SK-N-SH (cell line): ENCODE results near the gene MPZL1. TPM values are rescaled to one million over a fixed set of nuclear protein-coding genes. Genes with fewer than 3 reads are reported as not detected.

Source experiments
- CTCF ChIA-PET: fragments of 300-600, 350-600 bp; formaldehyde crosslinking; extraction: SDS; loops from one replicate; lab custom pipeline; 2021; lab: Yijun Ruan, JAX
- POLR2A ChIA-PET: fragments of 350-600 bp; sonication (Branson Sonifier 250); formaldehyde crosslinking; extraction: SDS; loops from one replicate; lab custom pipeline; 2020; ENCODE audit warnings: antibody characterized with exemption, inconsistent platforms; lab: Yijun Ruan, JAX
- DNase-seq: peaks from one replicate; pipeline ENCODE4 v3.0.0; 2012
- H2AFZ ChIP-seq: fragments of 200-600 bp; sonication (generic); 2 replicates; pipeline ENCODE4 v1.8.1; 2016; ENCODE audit warnings: antibody characterized with exemption, mild to moderate bottlenecking, low read depth
- H3F3A ChIP-seq: fragments of 200-600 bp; sonication (generic); replicated peaks from 2 replicates; pipeline ENCODE3; 2016; ENCODE audit warnings: antibody characterized with exemption, mild to moderate bottlenecking; ENCODE audit not compliant: insufficient read depth
- H3K27ac ChIP-seq, 2 experiments: fragments of 200-500 bp in 1 of 2; fragments of 200-600 bp in 1 of 2; sonication (Bioruptor generic) in 1 of 2; sonication (generic), shearing (Covaris generic) in 1 of 2; 2 replicates each; pipeline versions ENCODE4 v1.5.1 to v1.6.1; 2014 to 2016; ENCODE audit warnings: low read depth in 2 of 2, inconsistent platforms in 1 of 2, low read length in 1 of 2, mild to moderate bottlenecking in 1 of 2, mixed read lengths in 1 of 2
- H3K27me3 ChIP-seq: fragments of 200-600 bp; sonication (generic), shearing (Covaris generic); 2 replicates; pipeline ENCODE4 v1.6.1; 2016; ENCODE audit warnings: mixed run types; ENCODE audit not compliant: insufficient read depth
- H3K36me3 ChIP-seq, 2 experiments: fragments of 200-500 bp in 1 of 2; fragments of 200-600 bp in 1 of 2; sonication (Bioruptor generic) in 1 of 2; sonication (generic) in 1 of 2; replicated peaks in 1 of 2; 2 replicates each; pipeline versions ENCODE3 to v1.5.1; 2014 to 2016; ENCODE audit warnings: low read length in 1 of 2, mild to moderate bottlenecking in 1 of 2; ENCODE audit not compliant: insufficient read depth in 2 of 2, control insufficient read depth in 1 of 2
- H3K4me1 ChIP-seq, 2 experiments: fragments of 200-500 bp in 1 of 2; fragments of 200-600 bp in 1 of 2; sonication (Bioruptor generic) in 1 of 2; sonication (generic), shearing (Covaris generic) in 1 of 2; 2 replicates each; pipeline versions ENCODE4 v1.5.1 to v1.6.1; 2014 to 2016; ENCODE audit warnings: low read depth in 1 of 2, low read length in 1 of 2, mixed run types in 1 of 2; ENCODE audit not compliant: insufficient read depth in 2 of 2, control insufficient read depth in 1 of 2
- H3K4me2 ChIP-seq: fragments of 200-600 bp; sonication (generic), shearing (Covaris generic); 2 replicates; pipeline ENCODE4 v1.6.1; 2017; ENCODE audit warnings: mixed run types
- H3K4me3 ChIP-seq, 2 experiments: fragments of 200-500 bp in 1 of 2; fragments of 200-600 bp in 1 of 2; sonication (Bioruptor generic) in 1 of 2; sonication (generic), shearing (Covaris generic) in 1 of 2; 2 replicates each; pipeline versions ENCODE4 v1.5.1 to v1.8.1; 2014 to 2016; ENCODE audit warnings: low read depth in 2 of 2, inconsistent platforms in 1 of 2, low read length in 1 of 2, mild to moderate bottlenecking in 1 of 2, mixed read lengths in 1 of 2, moderate library complexity in 1 of 2
- H3K79me2 ChIP-seq: fragments of 200-600 bp; sonication (generic); 2 replicates; pipeline ENCODE4 v1.8.1; 2017; ENCODE audit warnings: mild to moderate bottlenecking; ENCODE audit not compliant: insufficient read depth
- H3K9ac ChIP-seq: fragments of 200-600 bp; sonication (generic); 2 replicates; pipeline ENCODE4 v1.6.1; 2017; ENCODE audit warnings: mixed run types
- H3K9me2 ChIP-seq: fragments of 200-600 bp; sonication (generic); 2 replicates; pipeline ENCODE4 v1.6.1; 2017; ENCODE audit warnings: mixed run types
- H3K9me3 ChIP-seq: fragments of 200-600 bp; sonication (generic); 2 replicates; pipeline ENCODE4 v1.6.1; 2017; ENCODE audit warnings: mixed run types, mild to moderate bottlenecking, moderate library complexity
- H4K20me1 ChIP-seq: fragments of 200-600 bp; sonication (generic); 2 replicates; pipeline ENCODE4 v1.6.1; 2017; ENCODE audit warnings: mild to moderate bottlenecking, mixed run types; ENCODE audit not compliant: insufficient read depth
- CHD2 ChIP-seq: fragments of 150-350 bp; IDR thresholded peaks from 2 replicates; pipeline ENCODE4 v1.6.1; 2018; ENCODE audit warnings: low read length; ENCODE audit not compliant: partially characterized antibody
- EZH2phosphoT487 ChIP-seq: fragments of 200-600 bp; sonication (generic); IDR thresholded peaks from 2 replicates; pipeline ENCODE4 v1.6.1; 2017; ENCODE audit warnings: low read depth, mixed run types, mild to moderate bottlenecking, antibody characterized with exemption, moderate library complexity, borderline replicate concordance
- FOXM1 ChIP-seq: IDR thresholded peaks from 2 replicates; pipeline ENCODE4 v1.4.0; 2012; ENCODE audit warnings: low read depth, mild to moderate bottlenecking
- GABPA ChIP-seq: IDR thresholded peaks from 2 replicates; pipeline ENCODE4 v1.4.0; 2012; ENCODE audit warnings: low read depth, mild to moderate bottlenecking
- JUND ChIP-seq: IDR thresholded peaks from 2 replicates; pipeline ENCODE4 v1.4.0; 2012
- MEF2A ChIP-seq: IDR thresholded peaks from 2 replicates; pipeline ENCODE4 v1.4.0; 2012; ENCODE audit warnings: low read depth, borderline replicate concordance
- PBX3 ChIP-seq: IDR thresholded peaks from 2 replicates; pipeline ENCODE4; 2012
- POLR2AphosphoS5 ChIP-seq: IDR thresholded peaks from 2 replicates; pipeline ENCODE4 v1.6.1; 2012; ENCODE audit warnings: low read depth, low read length
- RCOR1 ChIP-seq: fragments of 150-350 bp; IDR thresholded peaks from 2 replicates; pipeline ENCODE4 v1.6.1; 2017; ENCODE audit warnings: antibody characterized with exemption, low read length
- REST ChIP-seq: IDR thresholded peaks from 2 replicates; pipeline ENCODE4 v1.6.1; 2012; ENCODE audit warnings: mild to moderate bottlenecking, low read depth, low read length, moderate library complexity
- RFX5 ChIP-seq: IDR thresholded peaks from 2 replicates; pipeline ENCODE4 v1.6.1; 2012; ENCODE audit warnings: mild to moderate bottlenecking, improper control_type of control experiment, low read length
- TAF1 ChIP-seq: IDR thresholded peaks from 2 replicates; pipeline ENCODE4 v1.6.1; 2012; ENCODE audit warnings: low read depth, mild to moderate bottlenecking, low read length, moderate library complexity, borderline replicate concordance
- ZBTB33 ChIP-seq: IDR thresholded peaks from 2 replicates; pipeline ENCODE4 v1.4.0; 2012; ENCODE audit warnings: low read depth, borderline replicate concordance
- WGBS: methylation state at CpG from one replicate; pipeline ENCODE4 v1.1.6; 2017; ENCODE audit warnings: low lambda C conversion rate; 5-methylcytosine and 5-hydroxymethylcytosine counted together
- polyA plus RNA-seq, 3 experiments: library from polyadenylated mRNA; depleted of rRNA; stranded (reverse); fragments of >200 nt; gene quantifications; 2 replicates each; pipeline ENCODE4 v1.2.3, GENCODE V29; 2012

Gene MPZL1
- polyA plus RNA-seq, 1 of the 3 experiments (the other 2 are of a cell fraction): 27.3 TPM

GRCh38 chr1:167746988-167747655 lies 25.3 kb downstream of the MPZL1 start (continued):
- TF ChIP-seq REST (no peak), FOXM1 (no peak)

GRCh38 chr1:167747988-167748387 lies 26.2 kb downstream of the MPZL1 start:
- ChIA-PET CTCF (no interaction called here), POLR2A (no interaction called here)
- H3K36me3 ChIP-seq: no peaks in the 10 kb centered on the region
- H3K4me2 ChIP-seq: no peak overlapping the region
- no peaks in the 10 kb centered on the region for H3K27me3 ChIP-seq
- H3F3A ChIP-seq: peaks cover 5% of the 10 kb centered on the region
- H4K20me1 ChIP-seq: peaks cover 36% of the 10 kb centered on the region
- no peak for DNase-seq
- H2AFZ ChIP-seq: no peak overlapping the region
- H3K27ac ChIP-seq: no peak overlapping the region
- H3K9me2 ChIP-seq: no peaks in the 10 kb centered on the region
- 96% methylated on average over 1 of the region's 1 CpG for WGBS
- no peaks in the 10 kb centered on the region for H3K9me3 ChIP-seq
- no peak overlapping the region for H3K9ac ChIP-seq
- H3K79me2 ChIP-seq: peaks cover 100% of the 10 kb centered on the region
- no peak overlapping the region for H3K4me3 ChIP-seq
- H3K4me1 ChIP-seq: peaks cover 20 to 23% of the 10 kb centered on the region in 2 experiments; a peak in 3 of 4 replicates
- TF ChIP-seq JUND (no peak), MEF2A (no peak)

GRCh38 chr1:167748906-167749305 lies 27.1 kb downstream of the MPZL1 start:
- Histone ChIP-seq H3K27ac (peak overlapping the region; percentile 8 to 64; a peak in 2 of 4 replicates), H4K20me1 (peaks cover 36% of the 10 kb centered on the region), H2AFZ (no peak overlapping the region), H3K36me3 (no peaks in the 10 kb centered on the region), H3K9ac (no peak overlapping the region), H3K9me2 (no peaks in the 10 kb centered on the region), H3K4me2 (no peak overlapping the region), H3K9me3 (no peaks in the 10 kb centered on the region), H3K4me1 (peaks cover 21 to 23% of the 10 kb centered on the region in 2 experiments; a peak in 3 of 4 replicates), H3K27me3 (no peaks in the 10 kb centered on the region), H3F3A (peaks cover 5% of the 10 kb centered on the region), H3K4me3 (no peak overlapping the region), H3K79me2 (peaks cover 100% of the 10 kb centered on the region)
- no peak for DNase-seq
- POLR2A ChIA-PET: no interaction called here
- no peak for TF ChIP-seq FOXM1
- CTCF ChIA-PET: no interaction called here

GRCh38 chr1:167749741-167750140 lies 28.0 kb downstream of the MPZL1 start:
- ChIA-PET CTCF (interaction anchor here (1.3 kb wide), 1 partner anchor 332 kb away, joined by 3 read pairs; no protein-coding TSS in a partner anchor), POLR2A (no interaction called here)
- Histone ChIP-seq H2AFZ (no peak overlapping the region), H3F3A (peaks cover 5% of the 10 kb centered on the region), H3K9ac (no peak overlapping the region), H3K36me3 (no peaks in the 10 kb centered on the region), H3K4me3 (no peak overlapping the region), H3K4me1 (peaks cover 21 to 23% of the 10 kb centered on the region in 2 experiments; a peak in 3 of 4 replicates), H3K9me2 (no peaks in the 10 kb centered on the region), H3K4me2 (no peak overlapping the region), H3K79me2 (peaks cover 100% of the 10 kb centered on the region), H4K20me1 (peaks cover 31% of the 10 kb centered on the region), H3K27ac (peak overlapping the region in 1 of 2 experiments; percentile 64; a peak in 1 of 4 replicates), H3K27me3 (no peaks in the 10 kb centered on the region), H3K9me3 (no peaks in the 10 kb centered on the region)
- WGBS: 76% methylated on average over 2 of the region's 2 CpGs
- DNase-seq: no peak
- no peak for TF ChIP-seq TAF1
- TF ChIP-seq PBX3: no peak
- TF ChIP-seq POLR2AphosphoS5: no peak
- TF ChIP-seq CHD2: no peak
- no peak for TF ChIP-seq RFX5
- no peak for TF ChIP-seq GABPA
- no peak for TF ChIP-seq EZH2phosphoT487
- TF ChIP-seq ZBTB33: no peak
- no peak for TF ChIP-seq RCOR1
